Fibroblast of lung (primary cell): Measurements from ENCODE around the gene CHD6. TPM values are rescaled to one million over a fixed set of nuclear protein-coding genes. Genes with fewer than 3 reads are reported as not detected.

Experiments
- DNase-seq, 2 donors: peaks; one replicate each; pipeline versions ENCODE4 v3.0.0 to v3.0.0-alpha.2; 2010; ENCODE audit warnings: low read depth in 2 of 2
- H2AFZ ChIP-seq: 2 replicates; pipeline ENCODE4 v1.5.1; 2012; ENCODE audit warnings: low read length, control low read depth, inconsistent platforms
- H3K27ac ChIP-seq: 2 replicates; pipeline ENCODE4 v1.5.1; 2011; ENCODE audit warnings: low read length, control low read depth; ENCODE audit not compliant: insufficient read depth
- H3K27me3 ChIP-seq: 2 replicates; pipeline ENCODE4 v1.5.1; 2011; ENCODE audit warnings: mild to moderate bottlenecking, low read length; ENCODE audit not compliant: control insufficient read depth, insufficient read depth
- H3K36me3 ChIP-seq: 2 replicates; pipeline ENCODE4 v1.5.1; 2011; ENCODE audit warnings: low read length; ENCODE audit not compliant: control insufficient read depth, insufficient read depth
- H3K4me1 ChIP-seq: 2 replicates; pipeline ENCODE4 v1.5.1; 2011; ENCODE audit warnings: low read length; ENCODE audit not compliant: control insufficient read depth, insufficient read depth; ENCODE audit errors: extremely low read depth
- H3K4me2 ChIP-seq: 2 replicates; pipeline ENCODE4 v1.5.1; 2011; ENCODE audit warnings: low read length, control low read depth; ENCODE audit not compliant: insufficient read depth; ENCODE audit errors: extremely low read depth
- H3K4me3 ChIP-seq, 4 experiments: fragments of 200-600 bp in 1 of 4; sonication (generic) in 1 of 4; replicated peaks in 1 of 4; 2 replicates each; pipeline ENCODE4 v1.5.1; 2011 to 2016; ENCODE audit warnings: low read length in 4 of 4, low read depth in 3 of 4, mild to moderate bottlenecking in 3 of 4, control low read depth in 2 of 4, inconsistent platforms in 1 of 4, mixed read lengths in 1 of 4; ENCODE audit not compliant: insufficient read depth in 1 of 4; ENCODE audit errors: control extremely low read depth in 1 of 4
- H3K79me2 ChIP-seq: 2 replicates; pipeline ENCODE4 v1.5.1; 2012; ENCODE audit warnings: mild to moderate bottlenecking, low read length, inconsistent platforms; ENCODE audit not compliant: control insufficient read depth, insufficient read depth
- H3K9ac ChIP-seq: 2 replicates; pipeline ENCODE4 v1.5.1; 2011; ENCODE audit warnings: mild to moderate bottlenecking, low read length, control low read depth; ENCODE audit not compliant: insufficient read depth
- H3K9me3 ChIP-seq: 2 replicates; pipeline ENCODE4 v1.5.1; 2012; ENCODE audit warnings: low read depth, low read length; ENCODE audit not compliant: control insufficient read depth, insufficient read depth
- H4K20me1 ChIP-seq: 2 replicates; pipeline ENCODE4 v1.5.1; 2011; ENCODE audit warnings: low read length; ENCODE audit not compliant: control insufficient read depth, insufficient read depth; ENCODE audit errors: extremely low read depth
- CTCF ChIP-seq, 2 donors: IDR thresholded peaks in 1 of 2; conservative IDR thresholded peaks in 1 of 2; 1 replicate in 1 of 2; 2 replicates in 1 of 2; pipeline ENCODE4 v1.5.1; 2011 to 2012; ENCODE audit warnings: low read length in 2 of 2, control low read depth in 1 of 2, inconsistent platforms in 1 of 2, low read depth in 1 of 2, mild to moderate bottlenecking in 1 of 2
- EZH2 ChIP-seq: IDR thresholded peaks from 2 replicates; pipeline ENCODE4 v1.5.1; 2012; ENCODE audit warnings: low read length, control low read depth, mild to moderate bottlenecking; ENCODE audit errors: missing control alignments
- polyA plus RNA-seq, 2 donors: library from polyadenylated mRNA; depleted of rRNA in 1 of 2; stranded (reverse) in 1 of 2; unstranded in 1 of 2; fragments of >200 nt; gene quantifications; 2 replicates each; pipeline ENCODE4 v1.2.1, GENCODE V29; 2011 to 2012; ENCODE audit warnings: missing spikeins in 1 of 2
- total RNA-seq: library from RNA; depleted of rRNA; stranded (reverse); fragments of >200 nt; gene quantifications from 2 replicates; pipeline ENCODE4 v1.2.1, GENCODE V29; 2014

The CHD6 gene
- total and polyA plus RNA-seq, 2 donors (not counting 1 experiment from before 2014, with no cell fraction given), result 13.4 to 25.9 TPM

- no peak overlapping the region for H3K9ac ChIP-seq
- TF ChIP-seq CTCF (conservative IDR thresholded peaks at IDR 0.05 in 1 of 2, IDR thresholded peaks at IDR 0.05 in 1 of 2; ENCODE audit: low read depth in 1 of 2, low read length in 2 of 2) (no peak), EZH2 (no peak)
- H3K79me2 ChIP-seq, result no peaks in the 10 kb centered on the region
- H2AFZ ChIP-seq, result no peak overlapping the region
- H3K36me3 ChIP-seq, result no peaks in the 10 kb centered on the region
- no peaks in the 10 kb centered on the region for H3K4me1 ChIP-seq
- no peaks in the 10 kb centered on the region for H4K20me1 ChIP-seq
- no peak overlapping the region for H3K4me3 ChIP-seq
- no peak for DNase-seq
- no peaks in the 10 kb centered on the region for H3K9me3 ChIP-seq
- H3K27ac ChIP-seq, result no peak overlapping the region
- H3K4me2 ChIP-seq, result no peak overlapping the region
- no peaks in the 10 kb centered on the region for H3K27me3 ChIP-seq
Measured at GRCh38 chr20:41352106-41352505, 266.1 kb downstream of the CHD6 start.
